T-helper 1 cell treated with Interleukin-12 subunit alpha and Interleukin-12 subunit beta and Interleukin-4 antibody, amounts not matched to agents 30 μg/mL and 1 μg/mL, for 36 hours (primary cell): ENCODE data around the gene ZNF8.
"Not testable (repeated sequence)": the region's sequence is repeated elsewhere in the genome, so short reads cannot be mapped to it uniquely, and the experiment has no call there.

Experiments
- H3K27ac Mint-ChIP-seq: one replicate; pipeline ENCODE4 v1.8.0; 2021; ENCODE audit warnings: mild to moderate bottlenecking, mixed read lengths
- H3K27me3 Mint-ChIP-seq: one replicate; pipeline ENCODE4 v1.8.0; 2021; ENCODE audit warnings: low read depth, mixed read lengths
- H3K36me3 Mint-ChIP-seq: one replicate; pipeline ENCODE4 v1.8.0; 2021; ENCODE audit warnings: low read depth, mixed read lengths
- H3K4me1 Mint-ChIP-seq: one replicate; pipeline ENCODE4 v1.8.0; 2021; ENCODE audit warnings: low read depth, mixed read lengths
- H3K4me3 Mint-ChIP-seq: one replicate; pipeline ENCODE4 v1.8.0; 2021; ENCODE audit warnings: mild to moderate bottlenecking, moderate library complexity, mixed read lengths
- H3K9me3 Mint-ChIP-seq: one replicate; pipeline ENCODE4 v1.8.0; 2021; ENCODE audit warnings: mixed read lengths

Gene ZNF8

GRCh38 chr19:58277748-58278540, 811 bp upstream of the ZNF8 start:
- no peaks in the 10 kb centered on the region for H3K27me3 Mint-ChIP-seq
- H3K9me3 Mint-ChIP-seq = peaks cover 15% of the 10 kb centered on the region
- peaks cover 20% of the 10 kb centered on the region for H3K4me1 Mint-ChIP-seq
- H3K4me3 Mint-ChIP-seq = peak overlapping the region; percentile 93
- peak overlapping the region; percentile 95 for H3K27ac Mint-ChIP-seq
- H3K36me3 Mint-ChIP-seq = peaks cover 56% of the 10 kb centered on the region

DNA sequence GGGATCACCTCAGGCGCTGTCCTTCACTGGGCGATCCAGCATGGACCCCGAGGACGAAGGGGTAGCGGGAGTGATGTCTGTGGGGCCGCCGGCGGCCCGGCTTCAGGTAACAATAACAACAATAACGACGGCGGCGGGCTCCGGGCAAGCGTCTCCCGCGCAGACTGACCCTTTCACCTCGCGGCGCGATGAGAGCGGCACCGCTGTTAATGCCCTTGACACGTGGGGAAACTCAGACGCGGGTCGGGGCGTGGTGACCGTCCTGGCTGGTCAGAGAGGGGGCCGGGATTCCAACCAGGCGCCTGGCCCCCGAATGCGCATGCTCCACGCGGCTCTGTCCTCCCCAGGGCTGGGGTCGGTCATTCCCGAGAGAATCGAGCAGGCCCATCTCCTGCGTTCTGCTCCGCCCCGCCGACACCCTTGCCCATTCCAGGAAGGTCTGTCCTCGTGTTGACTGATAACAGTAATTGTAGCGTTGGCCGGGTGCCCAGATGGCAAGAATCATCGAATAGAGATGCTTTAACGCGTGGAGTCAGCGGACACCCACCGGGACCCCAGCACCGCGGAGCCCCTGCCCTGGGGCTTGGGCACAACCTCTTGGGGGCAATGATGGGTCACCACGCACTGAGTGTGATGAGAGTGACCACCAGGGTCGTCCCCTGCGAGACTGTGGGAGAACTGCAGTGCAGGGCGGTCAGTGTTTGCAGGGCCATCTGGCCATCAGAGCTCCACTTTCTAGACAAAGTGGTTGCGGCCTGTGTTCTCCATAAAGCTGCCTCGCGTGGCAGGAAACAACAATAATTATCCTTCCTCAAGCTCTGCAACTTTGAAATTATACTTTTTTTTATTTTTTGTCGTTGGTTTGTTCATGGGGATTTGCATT, 528 bp downstream of the ZNF8 start:
- Mint-ChIP-seq H3K36me3 (peaks cover 55% of the 10 kb centered on the region), H3K4me3 (peak overlapping the region; percentile 93), H3K9me3 (peaks cover 13% of the 10 kb centered on the region)

DNA sequence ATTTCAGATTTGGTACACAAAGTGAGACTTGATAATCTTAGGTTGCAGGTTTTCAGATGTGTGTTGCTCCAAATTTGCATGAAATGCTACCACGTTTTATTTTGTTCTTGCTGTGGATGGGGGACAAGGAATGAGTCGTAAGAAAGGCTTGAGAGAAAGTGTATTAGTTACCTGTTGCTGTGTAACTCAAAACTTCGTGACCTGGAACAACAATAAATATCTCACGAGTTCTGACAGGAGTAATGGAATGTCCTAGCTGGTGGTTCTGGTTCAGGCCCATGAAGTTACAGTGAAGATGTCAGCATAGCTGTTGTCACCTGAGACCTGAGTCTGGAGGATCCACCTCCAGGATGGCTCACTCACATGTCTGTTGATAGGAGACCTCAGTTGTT, 1.2 kb downstream of the ZNF8 start:
- Mint-ChIP-seq H3K9me3 (peaks cover 7% of the 10 kb centered on the region), H3K36me3 (peaks cover 52% of the 10 kb centered on the region), H3K4me1 (peaks cover 20% of the 10 kb centered on the region), H3K27me3 (no peaks in the 10 kb centered on the region), H3K4me3 (peak overlapping the region; percentile 93), H3K27ac (peak overlapping the region; percentile 95)

More for the DNA sequence above, 528 bp downstream of the ZNF8 start:
- peaks cover 20% of the 10 kb centered on the region for H3K4me1 Mint-ChIP-seq
- H3K27ac Mint-ChIP-seq = peak overlapping the region; percentile 95
- no peaks in the 10 kb centered on the region for H3K27me3 Mint-ChIP-seq

DNA sequence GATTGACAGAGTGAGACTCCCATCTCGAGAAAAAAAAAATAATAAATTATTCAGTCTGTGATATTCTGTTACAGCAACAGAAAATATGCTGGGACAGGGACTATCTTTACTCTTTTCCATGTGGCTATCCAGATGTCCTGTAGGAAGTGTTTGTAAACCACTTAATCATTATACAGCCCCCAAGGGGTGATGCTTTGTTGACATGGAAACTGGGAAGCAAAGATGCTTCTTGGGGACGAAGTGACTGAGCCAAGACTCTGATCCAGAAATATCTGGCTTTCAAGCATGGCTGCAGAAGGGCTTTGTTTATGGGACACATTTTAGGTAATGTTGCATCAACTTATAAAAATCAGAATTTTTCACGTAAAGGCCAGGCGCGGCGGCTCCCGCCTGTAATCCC, 5.4 kb downstream of the ZNF8 start:
- Mint-ChIP-seq H3K9me3 (no peaks in the 10 kb centered on the region), H3K4me1 (peaks cover 16% of the 10 kb centered on the region), H3K27me3 (no peaks in the 10 kb centered on the region), H3K36me3 (peaks cover 59% of the 10 kb centered on the region), H3K27ac (no peak overlapping the region), H3K4me3 (no peak overlapping the region)

DNA sequence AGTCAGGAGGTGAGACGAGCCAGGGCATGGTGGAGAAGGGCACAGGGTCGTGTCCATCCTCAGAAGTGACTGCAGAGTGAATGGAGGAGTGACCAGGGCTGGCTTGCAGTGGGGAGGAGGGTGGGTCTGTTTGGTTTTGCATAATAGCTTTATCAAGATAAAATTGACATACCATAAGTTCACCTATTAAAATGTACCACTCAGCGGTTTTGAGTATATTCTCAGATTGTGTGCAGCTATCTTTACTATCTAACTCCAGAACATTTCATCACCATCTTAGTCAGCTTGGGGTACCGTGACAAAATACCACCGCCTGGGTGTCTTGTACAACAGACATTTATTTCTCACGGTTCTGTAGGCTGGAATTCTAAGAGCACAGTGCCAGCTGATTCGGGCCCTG, 13.2 kb downstream of the ZNF8 start:
- Mint-ChIP-seq H3K9me3 (peaks cover 47% of the 10 kb centered on the region), H3K27me3 (no peaks in the 10 kb centered on the region), H3K4me3 (no peak overlapping the region), H3K4me1 (peaks cover 2% of the 10 kb centered on the region), H3K36me3 (peaks cover 81% of the 10 kb centered on the region), H3K27ac (no peak overlapping the region)

DNA sequence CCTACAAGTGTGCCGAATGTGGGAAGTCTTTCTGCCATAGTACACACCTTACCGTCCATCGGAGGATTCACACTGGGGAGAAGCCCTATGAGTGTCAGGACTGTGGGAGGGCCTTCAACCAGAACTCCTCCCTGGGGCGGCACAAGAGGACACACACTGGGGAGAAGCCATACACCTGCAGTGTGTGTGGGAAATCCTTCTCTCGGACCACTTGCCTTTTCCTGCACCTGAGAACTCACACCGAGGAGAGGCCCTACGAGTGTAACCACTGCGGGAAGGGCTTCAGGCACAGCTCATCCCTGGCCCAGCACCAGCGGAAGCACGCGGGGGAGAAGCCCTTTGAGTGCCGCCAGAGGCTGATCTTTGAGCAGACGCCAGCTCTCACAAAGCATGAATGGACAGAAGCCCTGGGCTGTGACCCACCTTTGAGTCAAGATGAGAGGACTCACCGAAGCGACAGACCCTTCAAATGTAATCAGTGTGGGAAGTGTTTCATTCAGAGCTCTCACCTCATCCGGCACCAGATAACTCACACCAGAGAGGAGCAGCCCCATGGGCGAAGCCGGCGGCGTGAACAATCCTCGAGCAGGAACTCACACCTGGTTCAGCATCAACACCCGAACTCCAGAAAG, 16.1 kb downstream of the ZNF8 start:
- H3K9me3 Mint-ChIP-seq = peaks cover 54% of the 10 kb centered on the region
- H3K4me1 Mint-ChIP-seq = peaks cover 2% of the 10 kb centered on the region
- no peaks in the 10 kb centered on the region for H3K27me3 Mint-ChIP-seq
- H3K27ac Mint-ChIP-seq = no peak overlapping the region
- H3K36me3 Mint-ChIP-seq = peaks cover 80% of the 10 kb centered on the region
- no peak overlapping the region for H3K4me3 Mint-ChIP-seq

DNA sequence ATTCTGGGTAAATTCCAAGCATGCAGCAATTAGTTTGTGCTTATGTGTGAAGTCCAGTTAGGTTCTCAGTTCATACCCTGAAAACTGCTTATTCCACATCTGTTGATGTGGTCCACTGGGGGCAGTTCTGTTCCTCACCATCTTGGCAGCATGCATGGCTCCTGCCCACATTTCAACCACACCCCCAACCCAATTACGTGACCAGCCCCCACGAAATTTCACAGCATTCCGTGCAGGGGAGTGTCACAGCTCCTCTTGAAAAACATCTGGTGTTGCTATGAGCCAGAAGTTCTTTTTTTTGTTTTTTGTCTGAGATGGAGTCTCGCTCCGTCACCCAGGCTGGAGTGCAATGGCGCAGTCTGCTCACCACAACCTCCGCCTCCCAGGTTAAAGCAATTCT, 17.3 kb downstream of the ZNF8 start:
- Mint-ChIP-seq H3K9me3 (peaks cover 61% of the 10 kb centered on the region), H3K27me3 (no peaks in the 10 kb centered on the region), H3K4me3 (no peak overlapping the region), H3K4me1 (peaks cover 2% of the 10 kb centered on the region), H3K36me3 (peaks cover 85% of the 10 kb centered on the region), H3K27ac (no peak overlapping the region)

DNA sequence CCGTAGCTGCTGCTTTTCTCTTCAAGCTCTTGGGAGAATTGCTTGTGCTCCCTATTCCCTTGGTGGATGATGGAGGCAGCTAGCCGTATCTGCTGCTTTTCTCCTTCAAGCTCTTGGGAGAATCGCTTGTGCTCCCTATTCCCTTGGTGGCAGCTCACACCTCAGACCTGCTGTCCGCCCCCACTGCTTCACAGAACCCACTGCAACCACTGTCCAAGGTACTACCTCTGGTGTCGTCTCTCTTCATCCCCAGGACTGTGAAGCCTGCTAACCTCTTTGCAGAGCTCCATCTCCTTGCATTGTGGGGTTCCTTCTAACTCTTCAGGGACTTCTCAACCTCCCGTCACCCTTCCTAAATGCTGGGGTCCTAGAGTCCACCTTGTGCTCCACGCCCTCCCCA, 21.9 kb downstream of the ZNF8 start:
- H3K4me3 Mint-ChIP-seq = no peak overlapping the region
- no peak overlapping the region for H3K27ac Mint-ChIP-seq
- peaks cover 33% of the 10 kb centered on the region for H3K9me3 Mint-ChIP-seq
- H3K27me3 Mint-ChIP-seq = no peaks in the 10 kb centered on the region
- peaks cover 59% of the 10 kb centered on the region for H3K36me3 Mint-ChIP-seq
- H3K4me1 Mint-ChIP-seq = peaks cover 11% of the 10 kb centered on the region

DNA sequence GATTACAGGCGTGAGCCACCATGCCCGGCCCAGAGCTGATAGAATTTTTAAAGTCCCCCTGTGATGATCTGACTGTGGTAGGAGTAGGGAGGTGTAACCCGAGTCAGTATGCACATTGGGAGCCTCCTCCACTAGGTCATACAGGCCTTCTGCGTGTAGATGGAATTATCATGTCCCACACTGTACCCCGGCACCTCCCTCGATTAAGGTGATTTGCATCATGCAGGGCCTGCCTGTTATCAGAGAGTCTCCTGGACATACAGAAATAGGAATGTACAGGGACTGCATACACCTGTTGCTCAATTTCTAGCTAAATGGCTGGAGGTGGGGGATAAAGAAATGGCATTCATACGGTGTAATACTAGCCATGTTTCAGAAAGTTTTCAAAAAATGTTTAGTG, 25.5 kb downstream of the ZNF8 start:
- peaks cover 67% of the 10 kb centered on the region for H3K36me3 Mint-ChIP-seq
- H3K27ac Mint-ChIP-seq = peak overlapping the region; percentile 96
- H3K9me3 Mint-ChIP-seq = peaks cover 27% of the 10 kb centered on the region
- H3K27me3 Mint-ChIP-seq = no peaks in the 10 kb centered on the region
- peaks cover 30% of the 10 kb centered on the region for H3K4me1 Mint-ChIP-seq
- H3K4me3 Mint-ChIP-seq = peak overlapping the region; percentile 96

- no peaks in the 10 kb centered on the region for H3K27me3 Mint-ChIP-seq
- H3K4me3 Mint-ChIP-seq = peak overlapping the region; percentile 96
- peaks cover 71% of the 10 kb centered on the region for H3K36me3 Mint-ChIP-seq
- H3K4me1 Mint-ChIP-seq = peaks cover 33% of the 10 kb centered on the region
- H3K27ac Mint-ChIP-seq = peak overlapping the region; percentile 96
- peaks cover 26% of the 10 kb centered on the region for H3K9me3 Mint-ChIP-seq
Measured at GRCh38 chr19:58304748-58305064, 26.0 kb downstream of the ZNF8 start.

- H3K36me3 Mint-ChIP-seq = peaks cover 71% of the 10 kb centered on the region
- no peaks in the 10 kb centered on the region for H3K27me3 Mint-ChIP-seq
- peaks cover 22% of the 10 kb centered on the region for H3K9me3 Mint-ChIP-seq
- peak within 1 kb of the TSS; percentile 96 for H3K27ac Mint-ChIP-seq
- peaks cover 33% of the 10 kb centered on the region for H3K4me1 Mint-ChIP-seq
- H3K4me3 Mint-ChIP-seq = peak within 1 kb of the TSS; percentile 96
Measured at GRCh38 chr19:58305065-58305931, 26.5 kb downstream of the ZNF8 start, which contains the start of gene ERVK3-1. Gene ERVK3-1, plus strand, starts transcription at chr19:58305377. Its CDS starts 6,792 bp downstream, at chr19:58312169.

DNA sequence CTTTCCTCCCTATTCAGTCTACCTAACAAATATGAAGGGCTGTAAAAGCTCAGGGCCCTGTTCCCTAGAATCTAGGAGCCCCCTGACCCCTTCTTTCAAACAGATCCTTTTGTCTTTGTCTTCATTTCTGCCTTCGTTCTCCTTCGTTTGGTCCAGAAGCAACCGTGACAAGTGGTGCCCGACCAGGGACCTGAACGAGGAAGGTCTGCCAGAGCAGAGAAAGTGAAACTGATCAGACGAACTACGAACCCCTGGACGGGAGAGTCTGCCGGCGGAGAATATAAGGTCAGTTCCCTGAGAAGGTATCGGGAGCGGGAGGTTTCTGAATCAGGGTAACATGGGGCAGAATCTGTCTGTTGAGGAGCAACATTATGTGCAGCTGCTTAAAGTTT, 27.2 kb downstream of the ZNF8 start:
- Mint-ChIP-seq H3K27ac (peak overlapping the region; percentile 96), H3K4me1 (peaks cover 33% of the 10 kb centered on the region), H3K9me3 (peaks cover 17% of the 10 kb centered on the region), H3K27me3 (no peaks in the 10 kb centered on the region), H3K36me3 (peaks cover 65% of the 10 kb centered on the region), H3K4me3 (peak overlapping the region; percentile 96)

GRCh38 chr19:58307736-58308135, 29.0 kb downstream of the ZNF8 start:
- peaks cover 69% of the 10 kb centered on the region for H3K36me3 Mint-ChIP-seq
- peaks cover 8% of the 10 kb centered on the region for H3K9me3 Mint-ChIP-seq
- no peaks in the 10 kb centered on the region for H3K27me3 Mint-ChIP-seq
- H3K4me1 Mint-ChIP-seq = peaks cover 36% of the 10 kb centered on the region
- no peak overlapping the region for H3K27ac Mint-ChIP-seq
- no peak overlapping the region for H3K4me3 Mint-ChIP-seq

- not testable (repeated sequence) for H3K27me3 Mint-ChIP-seq, H3K9me3 Mint-ChIP-seq, H3K27ac Mint-ChIP-seq, H3K4me3 Mint-ChIP-seq
- H3K4me1 Mint-ChIP-seq = peaks cover 25% of the 10 kb centered on the region
- H3K36me3 Mint-ChIP-seq = peaks cover 81% of the 10 kb centered on the region
Measured at GRCh38 chr19:58310685-58311084, 31.9 kb downstream of the ZNF8 start.
